HuH-7 (cell line): Measurements from ENCODE around the gene PDPK1.
"Not testable (repeated sequence)": the region's sequence is repeated elsewhere in the genome, so short reads cannot be mapped to it uniquely, and the experiment has no call there.

Experiments
- DNase-seq: peaks from one replicate; pipeline ENCODE4 v3.0.0; 2011; ENCODE audit warnings: low spot score

The PDPK1 gene

GRCh38 chr16:2611877-2612276, 74.1 kb downstream of the PDPK1 start:
- not testable (repeated sequence) for DNase-seq

GRCh38 chr16:2613251-2613650, 75.4 kb downstream of the PDPK1 start:
- DNase-seq = not testable (repeated sequence)

DNA sequence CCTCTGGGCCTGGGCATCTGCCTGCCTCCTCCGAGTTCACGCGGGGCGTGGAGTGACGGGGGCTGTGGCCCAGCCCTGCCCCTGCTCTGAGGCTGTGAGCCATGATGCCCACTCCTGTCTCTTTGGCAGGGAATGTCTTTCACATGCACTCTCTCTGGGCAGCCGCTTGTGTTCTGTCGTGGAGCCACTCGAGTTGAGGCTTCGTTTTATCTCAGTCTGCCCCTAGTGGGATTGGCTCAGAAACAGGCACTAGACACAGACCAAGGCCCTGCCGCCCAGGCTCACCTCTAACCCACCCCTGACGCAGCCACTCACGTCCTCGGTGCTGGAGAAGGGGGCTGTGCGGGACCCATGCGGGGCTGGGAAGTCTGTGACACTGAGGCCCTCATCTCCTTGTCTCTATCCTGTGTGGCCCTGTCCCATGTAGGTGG, 77.0 kb downstream of the PDPK1 start:
- DNase-seq = no peak

- not testable (repeated sequence) for DNase-seq
These were observed 81.1 kb downstream of the PDPK1 start for GRCh38 chr16:2618964-2619363.

- DNase-seq = not testable (repeated sequence)
These were observed 81.8 kb downstream of the PDPK1 start for GRCh38 chr16:2619628-2620027.

DNA sequence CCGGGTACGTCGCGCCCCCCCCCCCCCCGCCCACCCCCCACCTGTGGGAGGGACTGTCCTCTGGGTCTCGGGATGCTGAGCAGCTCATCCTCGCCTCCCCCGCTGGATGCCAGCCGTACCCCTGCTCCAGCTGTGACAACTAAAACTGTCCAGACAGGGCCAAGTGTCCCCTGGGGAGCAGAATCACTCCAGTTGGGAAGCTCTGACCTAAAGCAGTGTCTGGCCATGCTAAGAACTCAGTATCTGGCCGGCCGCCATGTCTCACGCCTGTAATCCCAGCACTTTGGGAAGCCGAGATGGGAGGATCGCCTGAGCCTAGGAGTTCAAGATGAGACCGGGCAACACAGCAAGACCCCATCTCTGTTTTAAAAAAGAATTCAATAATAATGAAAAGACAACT, 83.0 kb downstream of the PDPK1 start:
- DNase-seq = not testable (repeated sequence)

DNA sequence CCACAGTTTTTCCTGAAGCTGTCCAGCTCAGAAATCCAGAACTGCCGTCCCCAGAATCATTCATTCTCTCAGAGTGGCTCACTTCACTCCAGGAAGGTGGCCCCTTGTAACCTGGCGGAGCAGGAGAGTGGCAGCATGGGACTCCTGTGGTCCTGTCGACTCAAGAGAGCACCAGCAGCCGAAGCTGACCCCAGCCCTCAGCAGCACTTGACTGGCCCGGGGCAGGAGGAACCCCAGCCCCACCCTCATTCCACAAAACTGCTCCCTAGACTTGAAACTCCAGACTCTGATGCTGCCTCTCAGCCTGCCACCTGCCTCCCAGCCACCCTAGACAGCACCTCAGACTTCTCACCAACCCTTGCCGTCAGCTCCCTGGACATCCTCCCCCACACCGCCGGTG, 83.6 kb downstream of the PDPK1 start:
- DNase-seq = not testable (repeated sequence)

GRCh38 chr16:2627075-2627474, 89.3 kb downstream of the PDPK1 start:
- not testable (repeated sequence) for DNase-seq

- not testable (repeated sequence) for DNase-seq
These were observed 93.4 kb downstream of the PDPK1 start for GRCh38 chr16:2631203-2631602.

GRCh38 chr16:2632291-2632690, 94.5 kb downstream of the PDPK1 start:
- not testable (repeated sequence) for DNase-seq

- DNase-seq = not testable (repeated sequence)
These were observed 101.4 kb downstream of the PDPK1 start for GRCh38 chr16:2639071-2639721.

- DNase-seq = not testable (repeated sequence)
These were observed 101.9 kb downstream of the PDPK1 start for GRCh38 chr16:2639722-2640072.

GRCh38 chr16:2642561-2642960, 104.7 kb downstream of the PDPK1 start:
- DNase-seq = not testable (repeated sequence)

DNA sequence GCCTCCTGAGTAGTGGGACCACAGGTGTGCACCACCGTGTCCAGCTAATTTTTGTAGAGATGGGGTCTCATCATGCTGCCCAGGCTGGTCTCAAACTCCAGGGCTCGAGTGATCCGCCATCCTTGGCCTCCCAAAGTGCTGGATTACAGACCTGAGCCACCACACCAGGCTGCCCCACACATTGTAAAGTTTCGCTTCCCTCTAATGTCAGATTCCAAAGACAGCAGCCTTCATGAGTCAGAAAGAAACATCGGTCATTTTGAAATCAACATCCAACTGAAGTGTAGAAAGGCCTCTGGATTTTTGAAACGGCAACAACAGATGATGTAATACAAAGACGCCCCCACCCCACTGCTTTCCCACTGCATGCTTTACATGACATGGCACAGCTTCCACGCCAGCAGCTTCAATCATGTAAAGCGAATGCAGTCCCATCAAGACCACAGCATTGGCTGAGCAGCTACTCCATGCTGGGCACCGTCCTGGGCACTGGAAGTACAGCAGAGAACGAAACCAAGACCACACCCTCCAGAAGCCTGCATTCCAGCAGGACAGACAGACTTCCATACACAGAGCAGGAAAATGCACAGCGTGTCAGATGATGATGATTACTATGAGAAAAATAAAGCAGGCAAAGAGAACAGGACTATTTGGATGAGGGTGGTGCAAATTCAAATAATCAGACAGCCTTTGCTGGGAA, 107.1 kb downstream of the PDPK1 start:
- not testable (repeated sequence) for DNase-seq

- not testable (repeated sequence) for DNase-seq
These were observed 113.5 kb downstream of the PDPK1 start for GRCh38 chr16:2651268-2651871.
